Prostate gland (tissue), 2 donors: Measurements from ENCODE around the gene ZCCHC7.
"Not testable (repeated sequence)": the region's sequence is repeated elsewhere in the genome, so short reads cannot be mapped to it uniquely, and the experiment has no call there.

Experiments used
- CTCF ChIP-seq, 4 experiments: fragments of 200-600 bp in 2 of 4; fragments of 450-650 bp in 2 of 4; sonication (generic) in 2 of 4; IDR thresholded peaks; 1 replicate in 3 of 4; 2 replicates in 1 of 4; pipeline ENCODE4 v1.5.1; 2016 to 2019; ENCODE audit warnings: antibody characterized with exemption in 4 of 4, mild to moderate bottlenecking in 2 of 4, moderate library complexity in 2 of 4
- POLR2AphosphoS5 ChIP-seq: sonication (generic); formaldehyde crosslinking; IDR thresholded peaks from one replicate; pipeline ENCODE4 v1.6.1; 2017; ENCODE audit warnings: antibody characterized with exemption

- not testable (repeated sequence) for TF ChIP-seq POLR2AphosphoS5; CTCF (IDR thresholded peaks at IDR 0.05)
Measured at GRCh38 chr9:37303272-37303671, 182.9 kb downstream of the ZCCHC7 start.
